Naive B cell (primary cell): Measurements from ENCODE around the gene DPPA5. TPM values are rescaled to one million over a fixed set of nuclear protein-coding genes. Genes with fewer than 3 reads are reported as not detected.
"Not testable (repeated sequence)": the region's sequence is repeated elsewhere in the genome, so short reads cannot be mapped to it uniquely, and the experiment has no call there.

Source experiments
- ATAC-seq, 2 donors: fragments of 150-1000 bp; cut with Tn5 transposase; 2 replicates each; pipeline ENCODE4 v1.10.0; 2021; ENCODE audit warnings: low read depth in 2 of 2, mild to moderate bottlenecking in 2 of 2, moderate library complexity in 2 of 2
- DNase-seq: peaks from one replicate; pipeline ENCODE4 v3.0.0; 2022
- H3K27ac Mint-ChIP-seq, 6 donors: one replicate each; pipeline ENCODE4 v1.8.0; 2020 to 2022; ENCODE audit warnings: mild to moderate bottlenecking in 6 of 6, mixed read lengths in 6 of 6, moderate library complexity in 5 of 6, inconsistent platforms in 2 of 6
- H3K27me3 Mint-ChIP-seq, 3 donors: one replicate each; pipeline ENCODE4 v1.8.0; 2021 to 2022; ENCODE audit warnings: mixed read lengths in 3 of 3, mild to moderate bottlenecking in 1 of 3
- H3K36me3 Mint-ChIP-seq, 2 donors: one replicate each; pipeline ENCODE4 v1.8.0; 2020 to 2022; ENCODE audit warnings: mixed read lengths in 2 of 2, inconsistent platforms in 1 of 2, mild to moderate bottlenecking in 1 of 2
- H3K4me1 Mint-ChIP-seq, 3 donors: one replicate each; pipeline ENCODE4 v1.8.0; 2020 to 2022; ENCODE audit warnings: mixed read lengths in 3 of 3, inconsistent platforms in 1 of 3, mild to moderate bottlenecking in 1 of 3, moderate library complexity in 1 of 3
- H3K4me3 Mint-ChIP-seq, 8 donors: one replicate each; pipeline ENCODE4 v1.8.0; 2020 to 2022; ENCODE audit warnings: mild to moderate bottlenecking in 8 of 8, mixed read lengths in 8 of 8, moderate library complexity in 8 of 8, inconsistent platforms in 2 of 8
- H3K9me3 Mint-ChIP-seq, 7 donors: one replicate each; pipeline ENCODE4 v1.8.0; 2020 to 2022; ENCODE audit warnings: mixed read lengths in 7 of 7, mild to moderate bottlenecking in 5 of 7, inconsistent platforms in 2 of 7, moderate library complexity in 1 of 7
- polyA plus RNA-seq, 6 donors: library from polyadenylated mRNA; unstranded; fragments of 300-500 nt; fragmentation: Illumina TruSeq; gene quantifications; one replicate each; pipeline ENCODE4 v1.2.3, GENCODE V29; 2021; ENCODE audit warnings: low read depth in 6 of 6

DPPA5 gene
- polyA plus RNA-seq, 6 donors from 2014 or later, result not detected

DNA sequence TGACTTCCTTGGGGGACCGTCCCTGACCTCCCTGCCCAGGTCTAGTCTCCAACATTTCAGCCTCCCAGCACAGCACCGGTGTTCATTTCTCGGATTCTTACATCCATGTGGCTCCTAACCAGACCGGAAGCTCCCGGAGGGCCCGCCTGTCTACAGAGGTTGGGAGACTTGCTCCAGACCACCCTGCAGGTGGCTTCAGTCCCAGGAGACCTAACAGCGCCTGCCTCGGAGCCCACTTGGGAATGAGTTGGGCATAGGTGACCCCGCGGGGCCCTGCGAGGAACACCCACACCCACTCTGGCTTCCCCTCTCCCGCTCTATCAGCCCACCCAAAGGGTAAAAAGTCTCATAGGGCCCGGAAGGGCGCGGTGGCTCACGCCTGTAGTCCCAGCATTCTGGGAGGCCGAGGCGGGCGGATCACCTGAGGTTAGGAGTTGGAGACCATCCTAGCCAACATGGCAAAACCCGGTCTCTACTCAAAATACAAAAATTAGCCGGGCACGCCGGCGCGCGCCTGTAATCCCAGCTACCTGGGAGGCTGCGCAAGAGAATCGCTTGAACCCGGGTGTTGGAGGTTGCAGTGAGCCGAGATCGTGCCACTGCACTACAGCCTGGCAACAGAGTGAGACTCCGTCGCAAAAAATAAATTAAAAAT is 5.4 kb downstream of the DPPA5 start:
- ATAC-seq (no peak), DNase-seq (no peak)
- H3K4me3 Mint-ChIP-seq, result no peak overlapping the region
- H3K4me1 Mint-ChIP-seq, result no peaks in the 10 kb centered on the region
- H3K27me3 Mint-ChIP-seq, result peaks cover 18 to 50% (median 49%) of the 10 kb centered on the region in 3 donors
- H3K27ac Mint-ChIP-seq, result no peak overlapping the region
- no peaks in the 10 kb centered on the region for H3K9me3 Mint-ChIP-seq
- H3K36me3 Mint-ChIP-seq, result no peaks in the 10 kb centered on the region

- no peak overlapping the region for H3K27ac Mint-ChIP-seq
- no peaks in the 10 kb centered on the region for H3K36me3 Mint-ChIP-seq
- ATAC-seq, result no peak
Measured at GRCh38 chr6:73343164-73343563, 10.9 kb downstream of the DPPA5 start.

GRCh38 chr6:73342174-73342573 is 11.9 kb downstream of the DPPA5 start:
- H3K27ac Mint-ChIP-seq, result no peak overlapping the region
- H3K4me3 Mint-ChIP-seq, result no peak overlapping the region
- ATAC-seq, result no peak
- DNase-seq, result no peak
- no peaks in the 10 kb centered on the region for H3K4me1 Mint-ChIP-seq
- H3K27me3 Mint-ChIP-seq, result peaks cover 7 to 11% (median 8%) of the 10 kb centered on the region in 3 donors
- H3K9me3 Mint-ChIP-seq, result no peaks in the 10 kb centered on the region
- no peaks in the 10 kb centered on the region for H3K36me3 Mint-ChIP-seq

More at GRCh38 chr6:73343164-73343563, 10.9 kb downstream of the DPPA5 start:
- no peaks in the 10 kb centered on the region for H3K4me1 Mint-ChIP-seq
- peaks cover 12 to 18% (median 17%) of the 10 kb centered on the region in 3 donors for H3K27me3 Mint-ChIP-seq
- no peak overlapping the region for H3K4me3 Mint-ChIP-seq
- H3K9me3 Mint-ChIP-seq, result no peaks in the 10 kb centered on the region
- no peak for DNase-seq

GRCh38 chr6:73341335-73341734 is 12.7 kb downstream of the DPPA5 start:
- ATAC-seq (no peak), DNase-seq (no peak)
- no peak overlapping the region for H3K4me3 Mint-ChIP-seq
- peaks cover 0 to 5% (median 0%) of the 10 kb centered on the region in 3 donors for H3K27me3 Mint-ChIP-seq
- H3K4me1 Mint-ChIP-seq, result no peaks in the 10 kb centered on the region
- H3K9me3 Mint-ChIP-seq, result no peaks in the 10 kb centered on the region
- H3K36me3 Mint-ChIP-seq, result no peaks in the 10 kb centered on the region
- no peak overlapping the region for H3K27ac Mint-ChIP-seq

DNA sequence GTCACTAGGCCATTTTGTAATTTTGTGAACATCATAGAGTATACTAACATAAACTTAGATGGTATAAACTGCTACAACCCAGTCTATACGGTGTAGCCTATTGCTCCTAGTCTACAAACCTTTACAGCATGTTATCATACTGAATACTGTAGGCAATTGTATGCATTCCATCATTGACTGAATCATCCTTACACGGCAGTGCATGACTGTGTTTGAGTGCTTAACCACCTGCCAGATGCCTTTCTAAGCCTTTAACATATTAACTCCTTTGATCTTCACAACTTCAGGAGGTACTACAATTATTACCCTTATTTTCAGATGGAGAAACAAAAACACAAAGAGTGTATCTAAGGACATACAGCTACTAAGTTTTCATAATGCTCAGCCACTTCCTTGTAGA is 14.0 kb downstream of the DPPA5 start:
- ATAC-seq (no peak), DNase-seq (no peak)
- Mint-ChIP-seq H3K9me3 (peaks cover 0 to 1% (median 0%) of the 10 kb centered on the region in 7 donors), H3K4me3 (no peak overlapping the region), H3K36me3 (no peaks in the 10 kb centered on the region), H3K4me1 (no peaks in the 10 kb centered on the region), H3K27ac (no peak overlapping the region), H3K27me3 (peaks cover 0 to 5% (median 0%) of the 10 kb centered on the region in 3 donors)

DNA sequence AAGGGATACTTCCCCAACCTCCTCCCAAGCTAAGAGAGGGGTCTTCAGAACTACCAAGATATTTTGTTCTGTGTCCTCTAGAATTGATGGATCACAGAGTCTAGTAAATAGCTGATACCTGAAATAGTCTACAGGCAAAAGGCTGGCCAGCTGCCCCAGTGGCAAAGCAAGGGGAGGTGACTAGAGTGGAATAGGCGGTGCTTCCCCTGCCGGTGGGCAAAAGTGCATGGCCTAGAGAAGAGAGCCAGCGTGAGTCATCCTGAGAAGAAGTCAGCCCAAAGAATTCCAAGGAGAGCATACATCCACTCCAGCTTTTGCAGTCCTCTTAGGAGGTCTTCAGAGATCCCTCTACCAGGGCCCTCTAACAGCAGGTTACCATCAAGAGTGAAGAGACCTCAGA is 14.7 kb downstream of the DPPA5 start:
- Mint-ChIP-seq H3K4me3 (no peak overlapping the region), H3K27ac (no peak overlapping the region), H3K4me1 (no peaks in the 10 kb centered on the region), H3K36me3 (no peaks in the 10 kb centered on the region), H3K27me3 (peaks cover 0 to 5% (median 0%) of the 10 kb centered on the region in 3 donors), H3K9me3 (peaks cover 0 to 1% (median 0%) of the 10 kb centered on the region in 7 donors)
- ATAC-seq (no peak), DNase-seq (no peak)

- Mint-ChIP-seq H3K27me3 (peaks cover 22 to 40% (median 39%) of the 10 kb centered on the region in 3 donors), H3K4me1 (no peaks in the 10 kb centered on the region), H3K27ac (no peak overlapping the region), H3K36me3 (no peaks in the 10 kb centered on the region), H3K4me3 (no peak overlapping the region), H3K9me3 (no peaks in the 10 kb centered on the region)
- ATAC-seq (no peak), DNase-seq (no peak)
Measured at GRCh38 chr6:73329201-73329600, 24.9 kb downstream of the DPPA5 start.

DNA sequence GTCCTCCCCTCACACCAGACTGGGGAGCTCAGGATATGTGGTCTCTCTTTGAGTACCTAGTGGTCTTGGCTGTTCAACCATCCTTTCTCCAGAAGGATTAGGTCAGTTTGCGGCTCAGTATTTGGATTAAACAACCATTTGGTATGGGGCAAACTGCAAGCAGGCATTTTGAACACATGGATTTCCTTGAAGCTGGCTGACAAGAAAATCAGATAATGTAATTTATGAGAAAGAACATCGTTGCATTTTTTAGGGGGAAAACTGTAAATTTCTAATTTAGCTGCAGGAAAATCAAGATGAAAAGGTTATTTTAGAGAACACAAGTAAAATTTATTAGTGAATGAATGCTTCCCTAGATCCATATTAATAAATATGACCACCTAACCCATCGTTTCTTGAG is 25.3 kb downstream of the DPPA5 start:
- H3K9me3 Mint-ChIP-seq, result no peaks in the 10 kb centered on the region
- peaks cover 22 to 40% (median 39%) of the 10 kb centered on the region in 3 donors for H3K27me3 Mint-ChIP-seq
- H3K4me1 Mint-ChIP-seq, result no peaks in the 10 kb centered on the region
- no peak overlapping the region for H3K27ac Mint-ChIP-seq
- no peak for ATAC-seq
- H3K4me3 Mint-ChIP-seq, result no peak overlapping the region
- no peak for DNase-seq
- no peaks in the 10 kb centered on the region for H3K36me3 Mint-ChIP-seq

- Mint-ChIP-seq H3K36me3 (peaks cover 0 to 4% of the 10 kb centered on the region in 2 donors), H3K9me3 (no peaks in the 10 kb centered on the region), H3K27ac (no peak overlapping the region), H3K4me3 (no peak overlapping the region), H3K4me1 (no peaks in the 10 kb centered on the region), H3K27me3 (peaks cover 16 to 28% (median 24%) of the 10 kb centered on the region in 3 donors)
- DNase-seq (no peak), ATAC-seq (no peak)
Measured at GRCh38 chr6:73325656-73326055, 28.4 kb downstream of the DPPA5 start.

GRCh38 chr6:73323323-73323722 is 30.8 kb downstream of the DPPA5 start:
- no peak overlapping the region for H3K4me3 Mint-ChIP-seq
- peaks cover 9 to 17% (median 17%) of the 10 kb centered on the region in 3 donors for H3K27me3 Mint-ChIP-seq
- H3K4me1 Mint-ChIP-seq, result no peaks in the 10 kb centered on the region
- no peak overlapping the region for H3K27ac Mint-ChIP-seq
- ATAC-seq (no peak), DNase-seq (no peak)
- H3K9me3 Mint-ChIP-seq, result peaks cover under 1 to 11% (median 3%) of the 10 kb centered on the region in 7 donors
- H3K36me3 Mint-ChIP-seq, result peaks cover 0 to 4% of the 10 kb centered on the region in 2 donors

DNA sequence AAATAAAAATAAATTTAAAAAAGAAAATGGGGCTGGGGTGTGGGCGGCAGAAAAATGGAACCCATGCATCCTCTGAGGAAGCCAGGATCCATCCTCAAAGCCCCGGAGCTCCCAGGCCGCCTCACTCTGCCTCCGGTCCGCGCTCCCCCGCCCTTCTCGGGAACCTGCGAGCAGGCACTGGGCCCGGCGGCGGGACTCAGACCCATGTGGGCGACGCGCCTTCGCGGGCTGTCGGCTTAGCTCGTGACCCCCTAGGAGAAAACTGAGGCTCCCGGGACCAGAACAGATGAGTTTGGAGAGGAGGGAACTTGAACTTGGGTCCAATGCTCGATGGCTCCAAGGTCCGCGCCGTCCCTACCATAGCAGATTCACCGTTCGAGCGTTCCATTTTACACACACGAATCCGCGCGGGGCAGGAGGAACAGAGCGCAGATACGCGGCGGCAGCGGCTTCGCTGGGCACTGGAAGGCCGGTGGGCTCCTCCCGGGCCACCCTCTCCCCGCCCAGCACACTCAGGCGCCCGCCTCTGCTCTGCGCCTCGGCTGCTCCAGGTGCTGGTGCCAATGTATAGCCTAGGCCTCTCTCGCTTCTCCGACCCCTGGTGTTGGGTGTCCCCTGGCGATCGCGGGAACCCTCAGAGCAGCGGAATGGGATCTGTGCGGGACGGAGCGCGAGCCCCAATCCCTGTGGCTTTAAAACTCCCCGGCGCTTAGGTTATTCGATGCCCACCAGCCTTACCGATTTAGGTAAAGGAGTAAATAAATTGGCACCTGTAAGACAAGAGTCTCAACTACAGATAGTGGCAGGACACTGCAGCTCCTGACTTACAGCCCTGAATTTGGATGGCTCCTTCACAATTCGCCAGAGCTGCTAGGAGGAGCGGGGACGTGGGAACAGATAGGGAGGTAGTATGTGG is 39.2 kb downstream of the DPPA5 start:
- H3K9me3 Mint-ChIP-seq, result peaks cover 2 to 27% (median 11%) of the 10 kb centered on the region in 7 donors
- peak overlapping the region in 6 of 8 donors; percentile 13 to 72 (median 54) for H3K4me3 Mint-ChIP-seq
- H3K27me3 Mint-ChIP-seq, result peaks cover 30 to 56% (median 49%) of the 10 kb centered on the region in 3 donors
- DNase-seq (no peak), ATAC-seq (peak in 1 of 2 donors; percentile 15)
- H3K36me3 Mint-ChIP-seq, result peaks cover 5 to 8% of the 10 kb centered on the region in 2 donors
- peaks cover 11 to 12% (median 12%) of the 10 kb centered on the region in 3 donors for H3K4me1 Mint-ChIP-seq
- H3K27ac Mint-ChIP-seq, result no peak overlapping the region

- H3K27me3 Mint-ChIP-seq, result peaks cover 16 to 27% (median 18%) of the 10 kb centered on the region in 3 donors
- peak in 1 of 2 donors; percentile 7 for ATAC-seq
- not testable (repeated sequence) for H3K9me3 Mint-ChIP-seq
Measured at GRCh38 chr6:73310503-73310845, 43.6 kb downstream of the DPPA5 start.

GRCh38 chr6:73309785-73310502 is 44.1 kb downstream of the DPPA5 start:
- DNase-seq (peak; percentile 47), ATAC-seq (peak; percentile 81 to 86)
- H3K27me3 Mint-ChIP-seq, result peaks cover 10 to 22% (median 13%) of the 10 kb centered on the region in 3 donors
- H3K36me3 Mint-ChIP-seq, result no peaks in the 10 kb centered on the region
- H3K9me3 Mint-ChIP-seq, result no peaks in the 10 kb centered on the region
- H3K4me3 Mint-ChIP-seq, result peak overlapping the region; percentile 95 to 100 (median 98)
- H3K27ac Mint-ChIP-seq, result peak overlapping the region; percentile 28 to 96 (median 84)
- peaks cover 11 to 19% (median 19%) of the 10 kb centered on the region in 3 donors for H3K4me1 Mint-ChIP-seq

More at GRCh38 chr6:73310503-73310845, 43.6 kb downstream of the DPPA5 start:
- not testable (repeated sequence) for DNase-seq, H3K36me3 Mint-ChIP-seq
- H3K27ac Mint-ChIP-seq, result peak overlapping the region in 5 of 6 donors; percentile 19 to 92 (median 55)
- H3K4me1 Mint-ChIP-seq, result peaks cover 17 to 24% (median 19%) of the 10 kb centered on the region in 3 donors
- H3K4me3 Mint-ChIP-seq, result peak overlapping the region; percentile 95 to 100 (median 98)
